GM12891 (cell line): ENCODE data around the gene PINK1.
A peak's percentile ranks its signal among the peaks of the same experiment; 100 is the strongest.
"Not testable (repeated sequence)": the region's sequence is repeated elsewhere in the genome, so short reads cannot be mapped to it uniquely, and the experiment has no call there.

Experiments used
- DNase-seq: peaks from one replicate; pipeline ENCODE4 v3.0.0; 2011; ENCODE audit warnings: low spot score; ENCODE audit not compliant: insufficient read length
- FAIRE-seq: peaks from 2 replicates; lab custom pipeline; 2011; peaks lifted over from hg19 to GRCh38; lab: Jason Lieb, UNC
- PAX5 ChIP-seq: IDR thresholded peaks from 2 replicates; pipeline ENCODE4 v1.6.1; 2011; ENCODE audit warnings: low read length, moderate library complexity, mild to moderate bottlenecking; ENCODE audit not compliant: insufficient read depth, severe bottlenecking
- POLR2A ChIP-seq: IDR thresholded peaks from 2 replicates; pipeline ENCODE4 v1.6.1; 2011; ENCODE audit warnings: low read depth, low read length, control low read depth
- POLR2AphosphoS5 ChIP-seq: IDR thresholded peaks from 2 replicates; pipeline ENCODE4 v1.6.1; 2011; ENCODE audit warnings: low read depth, low read length, control low read depth
- POU2F2 ChIP-seq: IDR thresholded peaks from 2 replicates; pipeline ENCODE4 v1.6.1; 2011; ENCODE audit warnings: low read depth, mild to moderate bottlenecking, control low read depth, low read length, moderate library complexity
- SPI1 ChIP-seq: IDR thresholded peaks from 2 replicates; pipeline ENCODE4 v1.6.1; 2011; ENCODE audit warnings: low read depth, low read length, control low read depth
- TAF1 ChIP-seq: IDR thresholded peaks from 2 replicates; pipeline ENCODE4 v1.6.1; 2011; ENCODE audit warnings: low read depth, low read length, control low read depth

Gene PINK1

DNA sequence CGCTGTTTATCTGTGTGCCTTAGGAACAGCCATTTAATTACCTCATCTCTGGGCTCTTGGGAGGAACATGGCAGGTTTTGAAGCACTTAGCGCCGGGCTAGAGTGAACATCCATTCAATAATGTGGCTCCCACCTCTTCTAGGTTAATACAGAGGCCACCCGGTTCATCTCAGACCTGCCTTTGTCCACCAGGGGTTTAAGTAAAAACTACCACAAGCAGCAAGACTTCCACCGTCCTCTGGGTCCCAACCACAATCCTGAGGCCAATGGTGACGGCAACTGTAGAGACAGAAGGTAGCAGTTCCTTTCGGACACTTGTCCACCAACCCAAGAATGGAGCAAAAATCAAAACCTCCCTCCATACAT is 28.8 kb downstream of the PINK1 start:
- DNase-seq, result no peak
- no peak for FAIRE-seq
- TF ChIP-seq TAF1 (no peak), POU2F2 (no peak), POLR2AphosphoS5 (no peak), PAX5 (no peak), POLR2A (no peak), SPI1 (no peak)

DNA sequence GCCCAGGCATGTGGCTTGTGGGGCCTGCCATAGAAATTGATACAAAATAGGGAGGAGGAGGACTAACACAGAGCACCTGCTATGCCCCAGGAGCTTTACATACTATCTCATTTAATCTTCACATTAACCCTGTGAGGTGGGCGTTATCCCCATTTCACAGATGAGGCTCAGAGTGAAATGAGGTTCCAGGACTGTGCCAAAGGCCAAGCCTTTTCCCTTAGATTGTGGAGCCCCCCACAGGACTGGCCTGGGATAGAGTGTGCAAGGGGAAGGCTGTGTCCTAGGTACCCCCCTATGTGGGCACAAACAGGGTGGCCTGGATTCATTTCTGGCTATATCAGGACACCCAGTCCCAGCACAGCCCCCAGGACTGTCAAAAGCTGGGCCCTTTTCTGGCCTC is 30.1 kb downstream of the PINK1 start:
- TF ChIP-seq POLR2AphosphoS5 (no peak), PAX5 (no peak), SPI1 (no peak), TAF1 (no peak), POLR2A (no peak), POU2F2 (no peak)
- DNase-seq, result no peak
- FAIRE-seq, result no peak

DNA sequence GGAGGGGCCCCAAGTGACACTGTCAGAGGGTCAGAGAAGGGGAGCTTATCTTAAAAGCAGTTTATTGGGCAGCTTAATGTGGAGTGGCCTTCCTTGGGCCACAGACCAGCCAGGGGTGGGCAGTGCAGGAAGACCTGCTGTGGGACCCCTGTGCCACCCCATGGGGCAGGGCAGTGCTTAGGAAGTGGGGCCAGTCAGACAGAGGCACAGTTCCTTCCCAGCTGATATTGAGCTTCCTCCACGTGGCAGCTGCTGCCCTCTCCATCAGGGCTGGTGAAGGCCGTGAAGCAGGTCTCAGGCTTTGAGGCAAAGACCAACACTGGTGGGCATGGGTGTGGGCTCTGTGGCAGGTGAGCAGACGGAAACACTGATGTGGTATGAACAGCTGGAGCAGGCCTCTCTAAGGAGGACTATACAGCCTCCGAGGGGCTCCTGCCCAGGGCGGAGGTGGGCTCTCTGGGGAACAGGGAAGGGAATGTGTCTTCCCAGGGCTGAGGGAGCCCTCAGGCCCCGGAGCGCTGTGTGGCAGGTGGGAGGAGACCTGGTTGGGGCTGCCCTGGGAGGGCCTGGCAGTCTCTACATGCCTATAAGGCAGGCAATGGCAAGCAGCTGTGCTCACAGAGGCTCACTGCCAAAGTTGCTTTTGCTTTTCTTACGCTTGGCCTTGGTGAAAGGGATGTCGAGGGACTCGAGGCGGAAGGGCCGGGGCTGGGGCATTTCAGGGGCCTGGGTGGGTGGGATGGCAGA is 30.9 kb downstream of the PINK1 start:
- TF ChIP-seq TAF1 (no peak), POLR2A (no peak), POU2F2 (no peak), PAX5 (no peak), POLR2AphosphoS5 (no peak), SPI1 (no peak)
- FAIRE-seq (no peak), DNase-seq (no peak)

DNA sequence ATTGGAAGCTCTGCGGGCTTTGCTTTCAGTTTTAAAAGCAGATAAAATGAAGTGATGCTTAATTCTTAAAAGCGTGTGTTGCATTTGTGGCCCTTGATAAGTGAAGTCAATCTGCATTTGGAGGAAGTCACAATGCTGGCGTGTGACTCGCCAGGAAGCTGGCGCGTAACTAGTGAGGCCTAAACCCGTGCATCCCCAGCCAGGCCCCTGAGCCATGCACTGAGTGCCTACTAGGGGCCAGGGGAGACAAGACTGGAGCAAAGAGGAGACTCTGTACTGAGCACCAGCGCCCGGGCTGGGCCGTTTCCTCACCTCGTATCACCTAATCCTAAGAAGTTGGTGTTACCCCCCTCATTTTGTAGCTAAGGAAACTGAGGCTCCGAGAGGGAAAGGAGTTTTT is 32.5 kb downstream of the PINK1 start:
- no peak for DNase-seq

DNA sequence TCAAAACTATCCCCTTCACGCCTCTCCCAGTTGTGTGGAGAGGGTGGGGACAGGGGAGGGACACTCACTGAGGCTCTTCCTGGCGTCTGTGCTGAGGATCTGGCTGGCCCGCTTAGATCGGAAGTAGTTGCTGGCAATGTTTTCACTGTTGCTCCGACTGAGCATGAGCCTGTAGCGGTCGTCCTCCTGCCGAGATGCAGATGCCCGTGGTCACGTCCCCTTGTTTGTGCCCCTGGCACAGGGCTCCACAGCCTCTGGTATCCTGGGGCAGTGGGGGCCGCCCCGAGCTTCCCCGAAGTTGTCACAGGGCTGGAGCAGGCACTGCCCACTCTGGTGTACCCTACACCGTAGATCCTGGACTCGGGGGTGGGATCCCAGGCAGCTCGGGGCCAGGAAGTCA is 32.9 kb downstream of the PINK1 start:
- no peak for TF ChIP-seq TAF1
- TF ChIP-seq POU2F2, result no peak
- no peak for TF ChIP-seq SPI1
- TF ChIP-seq PAX5, result no peak
- no peak for TF ChIP-seq POLR2AphosphoS5
- no peak for TF ChIP-seq POLR2A
- FAIRE-seq (no peak), DNase-seq (no peak)

More for the DNA sequence above, 32.5 kb downstream of the PINK1 start:
- no peak for FAIRE-seq
- no peak for TF ChIP-seq TAF1
- no peak for TF ChIP-seq POLR2AphosphoS5
- no peak for TF ChIP-seq POU2F2
- TF ChIP-seq POLR2A, result no peak
- TF ChIP-seq SPI1, result no peak
- TF ChIP-seq PAX5, result no peak

DNA sequence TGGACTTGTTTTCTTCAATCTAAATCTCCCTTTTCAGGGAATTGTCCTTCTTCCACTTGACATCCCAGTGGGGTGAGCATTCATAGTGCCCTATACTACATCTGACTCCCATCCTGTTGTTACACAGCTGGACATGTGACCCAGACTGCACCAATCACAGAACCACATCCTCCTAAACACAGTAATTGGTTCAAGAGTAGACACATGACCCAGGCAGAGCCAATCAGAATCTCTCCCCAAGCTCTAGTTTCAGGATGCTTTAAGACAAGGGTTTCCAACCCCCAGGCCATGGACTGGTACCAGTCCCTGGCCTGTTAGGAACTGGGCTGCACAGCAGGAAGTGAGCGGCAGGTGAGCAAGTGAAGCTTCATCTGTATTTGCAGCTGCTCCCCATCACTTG is 33.5 kb downstream of the PINK1 start:
- FAIRE-seq (peak; percentile 60), DNase-seq (no peak)
- TF ChIP-seq POLR2A, result no peak

DNA sequence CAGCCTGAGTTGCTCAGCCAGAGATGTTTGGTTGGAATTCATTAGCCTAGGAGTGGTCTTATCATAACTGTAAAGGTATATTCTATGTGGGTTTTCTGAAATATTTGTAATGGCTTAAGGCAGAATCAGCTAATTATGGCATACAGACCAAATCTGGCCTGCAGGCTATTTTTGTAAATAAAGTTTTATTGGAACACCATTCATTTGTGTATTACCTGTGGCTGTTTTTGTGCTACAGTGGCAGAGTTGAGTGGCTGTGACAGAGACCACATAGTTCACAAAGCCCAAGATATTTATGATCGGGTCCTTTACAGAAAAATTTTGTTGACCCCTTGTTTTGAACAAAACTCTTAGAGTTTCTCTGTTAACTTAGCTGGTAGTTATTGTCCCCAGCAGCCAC is 35.3 kb downstream of the PINK1 start:
- FAIRE-seq (no peak), DNase-seq (no peak)
- TF ChIP-seq POU2F2 (no peak), SPI1 (no peak), POLR2AphosphoS5 (no peak), TAF1 (no peak), POLR2A (no peak), PAX5 (no peak)

DNA sequence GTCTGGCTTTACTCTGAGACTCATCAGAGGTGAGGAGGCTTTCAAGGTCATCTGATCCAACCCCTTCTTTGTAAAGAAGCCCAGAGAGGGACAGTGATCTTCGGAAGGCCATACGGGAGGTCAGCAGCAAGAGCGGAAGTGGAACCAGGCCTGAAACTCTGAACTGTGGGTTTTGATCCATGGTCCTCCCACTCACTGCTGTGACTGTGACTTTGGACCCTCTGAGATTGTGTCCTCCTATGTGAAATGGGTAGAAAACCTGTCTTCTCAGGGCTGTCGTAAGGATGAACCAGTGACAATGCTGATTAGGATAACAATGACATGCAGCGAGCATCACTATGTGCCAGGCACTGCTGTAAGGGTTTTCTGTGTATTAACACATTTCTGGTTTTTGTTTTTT is 37.7 kb downstream of the PINK1 start:
- FAIRE-seq (no peak), DNase-seq (no peak)
- no peak for TF ChIP-seq POLR2A
- no peak for TF ChIP-seq POLR2AphosphoS5
- no peak for TF ChIP-seq POU2F2
- no peak for TF ChIP-seq PAX5
- TF ChIP-seq SPI1, result no peak
- no peak for TF ChIP-seq TAF1

DNA sequence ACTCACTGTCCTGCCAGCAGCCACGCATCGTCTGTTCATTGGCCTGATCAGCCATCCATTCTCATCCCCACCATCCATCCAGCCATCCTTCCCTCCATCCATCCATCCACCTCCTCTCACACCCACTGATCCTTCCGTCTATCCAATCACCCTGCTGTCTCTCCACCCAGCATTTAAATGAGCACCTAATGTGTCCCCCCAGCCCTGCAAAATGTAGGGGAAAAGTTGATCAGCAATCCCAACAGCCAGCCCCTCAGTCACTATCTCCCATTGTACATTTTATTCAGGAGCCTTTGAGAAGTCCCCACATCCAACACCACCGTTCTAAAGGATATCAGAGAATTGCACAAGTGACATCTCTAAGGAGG is 39.0 kb downstream of the PINK1 start:
- DNase-seq, result no peak
- TF ChIP-seq PAX5, result no peak
- FAIRE-seq, result no peak

DNA sequence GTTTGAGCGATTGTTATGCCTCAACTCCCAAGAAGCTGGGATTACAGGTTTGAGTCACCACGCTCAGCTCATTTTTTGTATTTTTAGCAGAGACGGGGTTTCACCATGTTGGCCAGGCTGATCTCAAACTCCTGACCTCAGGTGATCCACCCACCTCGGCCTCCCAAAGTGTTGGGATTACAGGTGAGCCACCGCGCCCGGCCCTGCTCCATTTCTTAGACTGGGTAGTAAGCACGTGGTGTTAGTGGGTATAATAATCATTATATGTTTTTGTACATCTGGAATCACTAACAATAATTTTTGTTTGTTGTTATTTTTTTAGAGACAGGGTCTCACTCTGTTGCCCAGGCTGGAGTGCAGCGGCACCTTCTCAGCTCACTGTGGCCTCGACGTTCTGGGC is 40.4 kb downstream of the PINK1 start:
- not testable (repeated sequence) for DNase-seq, FAIRE-seq

DNA sequence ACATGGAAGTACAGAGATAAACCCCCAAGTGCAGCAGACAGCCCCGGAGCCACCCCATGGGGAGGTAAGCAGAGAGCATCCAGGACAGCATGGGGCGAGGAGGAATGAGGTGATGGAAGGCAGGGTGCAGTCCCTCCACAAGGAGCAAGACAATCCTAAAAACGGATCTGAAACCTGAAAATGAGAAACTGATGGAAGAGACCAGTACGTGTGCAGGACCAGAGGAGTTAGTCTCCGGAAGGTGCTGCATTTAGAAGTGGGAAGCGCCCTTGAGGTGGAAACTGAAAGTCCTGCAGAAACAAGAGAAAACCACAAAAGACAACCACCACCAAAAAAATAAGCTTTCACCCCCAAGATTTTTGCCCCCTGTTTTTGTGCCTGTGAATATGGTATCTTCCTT is 45.3 kb downstream of the PINK1 start:
- DNase-seq (peak; percentile 46), FAIRE-seq (peak; percentile 88)
- peak; percentile 95 for TF ChIP-seq SPI1
- no peak for TF ChIP-seq POLR2AphosphoS5
- TF ChIP-seq POU2F2, result 0 out of 2 replicates have a peak, but pooled peaks have one; percentile 20
- TF ChIP-seq POLR2A, result no peak
- no peak for TF ChIP-seq PAX5
